ENCODE measurements around the gene MAML1.
"Not testable (repeated sequence)": the region's sequence is repeated elsewhere in the genome, so short reads cannot be mapped to it uniquely, and the experiment has no call there.

Gene MAML1

GRCh38 chr5:179732412-179732917 lies at the start of gene MAML1:
TSS of gene MAML1 (plus strand) at chr5:179732822. CDS start at chr5:179733113, 291 bp downstream.
- intact Hi-C loops (cut with micrococcal nuclease), result loop anchor here (2.0 to 5.0 kb wide), 2 partner anchors 34 to 60 kb away; partner anchors contain the start of genes CANX and LTC4S
- Mint-ChIP-seq H3K27ac (peak within 1 kb of the TSS; percentile 88), H3K9me3 (no peaks in the 10 kb centered on the region), H3K36me3 (ENCODE audit: low read depth) (peaks cover 53% of the 10 kb centered on the region), H3K4me1 (ENCODE audit: low read depth) (peaks cover 63% of the 10 kb centered on the region), H3K4me3 (peak within 1 kb of the TSS; percentile 87), H3K27me3 (no peaks in the 10 kb centered on the region)

- H3K9me3 Mint-ChIP-seq; H3K4me1 Mint-ChIP-seq (ENCODE audit: low read depth); H3K27ac Mint-ChIP-seq; H3K36me3 Mint-ChIP-seq (ENCODE audit: low read depth); intact Hi-C loops (cut with micrococcal nuclease); H3K27me3 Mint-ChIP-seq; H3K4me3 Mint-ChIP-seq: not testable (repeated sequence)
Observed at GRCh38 chr5:179689212-179689611, 43.4 kb upstream of the MAML1 start.

DNA sequence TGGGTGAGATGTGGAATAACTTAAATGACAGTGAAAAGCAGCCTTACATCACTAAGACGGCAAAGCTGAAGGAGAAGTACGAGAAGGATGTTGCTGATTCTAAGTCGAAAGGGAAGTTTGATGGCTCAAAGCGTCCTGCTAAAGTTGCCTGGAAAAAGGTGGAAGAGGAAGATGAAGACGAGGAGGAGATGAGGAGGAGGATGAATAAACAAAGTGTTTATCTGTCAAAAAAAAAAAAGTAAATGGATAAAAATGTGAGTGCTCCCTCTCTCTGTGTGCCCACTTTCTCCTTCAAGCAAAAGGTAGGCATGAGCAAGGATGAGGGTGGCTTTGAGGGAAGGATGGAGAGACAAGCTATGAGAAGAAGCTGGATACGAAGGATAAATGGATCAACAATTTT lies 38.1 kb upstream of the MAML1 start:
- no peaks in the 10 kb centered on the region for H3K9me3 Mint-ChIP-seq
- no peaks in the 10 kb centered on the region for H3K27me3 Mint-ChIP-seq
- intact Hi-C loops (cut with micrococcal nuclease), result no loop called here
- peaks cover 16% of the 10 kb centered on the region for H3K36me3 Mint-ChIP-seq (ENCODE audit: low read depth)
- H3K4me3 Mint-ChIP-seq, result no peak overlapping the region
- peaks cover 21% of the 10 kb centered on the region for H3K4me1 Mint-ChIP-seq (ENCODE audit: low read depth)
- no peak overlapping the region for H3K27ac Mint-ChIP-seq

- Mint-ChIP-seq H3K9me3 (no peaks in the 10 kb centered on the region), H3K4me3 (no peak overlapping the region), H3K36me3 (ENCODE audit: low read depth) (peaks cover 33% of the 10 kb centered on the region), H3K27ac (peak overlapping the region; percentile 39), H3K4me1 (ENCODE audit: low read depth) (peaks cover 32% of the 10 kb centered on the region), H3K27me3 (no peaks in the 10 kb centered on the region)
- intact Hi-C loops (cut with micrococcal nuclease), result no loop called here
Observed at GRCh38 chr5:179696603-179697002, 36.0 kb upstream of the MAML1 start.

GRCh38 chr5:179697108-179697507 lies 35.5 kb upstream of the MAML1 start:
- peaks cover 38% of the 10 kb centered on the region for H3K36me3 Mint-ChIP-seq (ENCODE audit: low read depth)
- no peaks in the 10 kb centered on the region for H3K9me3 Mint-ChIP-seq
- no peaks in the 10 kb centered on the region for H3K27me3 Mint-ChIP-seq
- intact Hi-C loops (cut with micrococcal nuclease), result no loop called here
- peaks cover 36% of the 10 kb centered on the region for H3K4me1 Mint-ChIP-seq (ENCODE audit: low read depth)
- H3K4me3 Mint-ChIP-seq, result no peak overlapping the region
- H3K27ac Mint-ChIP-seq, result peak overlapping the region; percentile 99

GRCh38 chr5:179697543-179697942 lies 35.1 kb upstream of the MAML1 start:
- intact Hi-C loops (cut with micrococcal nuclease); H3K9me3 Mint-ChIP-seq; H3K27me3 Mint-ChIP-seq: not testable (repeated sequence)
- Mint-ChIP-seq H3K4me3 (peak overlapping the region; percentile 13), H3K27ac (peak overlapping the region; percentile 99), H3K4me1 (ENCODE audit: low read depth) (peaks cover 40% of the 10 kb centered on the region), H3K36me3 (ENCODE audit: low read depth) (peaks cover 43% of the 10 kb centered on the region)

GRCh38 chr5:179697993-179698934 lies 34.4 kb upstream of the MAML1 start:
- Mint-ChIP-seq H3K4me1 (ENCODE audit: low read depth) (peaks cover 47% of the 10 kb centered on the region), H3K4me3 (peak overlapping the region; percentile 98), H3K27ac (peak overlapping the region; percentile 99), H3K27me3 (no peaks in the 10 kb centered on the region), H3K9me3 (no peaks in the 10 kb centered on the region), H3K36me3 (ENCODE audit: low read depth) (peaks cover 50% of the 10 kb centered on the region)
- intact Hi-C loops (cut with micrococcal nuclease), result loop anchor here (2.0 kb wide), 1 partner anchor 35 kb away; the partner anchor contains the start of gene MAML1

GRCh38 chr5:179698935-179699615 lies 33.5 kb upstream of the MAML1 start, which contains the start of gene CANX:
TSS of gene CANX (plus strand) at chr5:179698967. CDS start at chr5:179705682, 6,715 bp downstream.
- H3K36me3 Mint-ChIP-seq (ENCODE audit: low read depth), result peaks cover 58% of the 10 kb centered on the region
- H3K27me3 Mint-ChIP-seq, result no peaks in the 10 kb centered on the region
- intact Hi-C loops (cut with micrococcal nuclease), result loop anchor here (2.0 kb wide), 1 partner anchor 34 kb away; the partner anchor contains the start of gene MAML1
- H3K27ac Mint-ChIP-seq, result peak within 1 kb of the TSS; percentile 99
- peaks cover 52% of the 10 kb centered on the region for H3K4me1 Mint-ChIP-seq (ENCODE audit: low read depth)
- peak within 1 kb of the TSS; percentile 98 for H3K4me3 Mint-ChIP-seq
- H3K9me3 Mint-ChIP-seq, result no peaks in the 10 kb centered on the region

- Mint-ChIP-seq H3K27me3 (no peaks in the 10 kb centered on the region), H3K9me3 (no peaks in the 10 kb centered on the region), H3K4me1 (ENCODE audit: low read depth) (peaks cover 49% of the 10 kb centered on the region), H3K27ac (peak overlapping the region; percentile 99), H3K36me3 (ENCODE audit: low read depth) (peaks cover 65% of the 10 kb centered on the region), H3K4me3 (peak overlapping the region; percentile 98)
- intact Hi-C loops (cut with micrococcal nuclease), result loop anchor here (1.0 to 2.0 kb wide), 2 partner anchors 21 to 33 kb away; partner anchors contain the start of gene MAML1
Observed at GRCh38 chr5:179699616-179700237, 32.9 kb upstream of the MAML1 start.

DNA sequence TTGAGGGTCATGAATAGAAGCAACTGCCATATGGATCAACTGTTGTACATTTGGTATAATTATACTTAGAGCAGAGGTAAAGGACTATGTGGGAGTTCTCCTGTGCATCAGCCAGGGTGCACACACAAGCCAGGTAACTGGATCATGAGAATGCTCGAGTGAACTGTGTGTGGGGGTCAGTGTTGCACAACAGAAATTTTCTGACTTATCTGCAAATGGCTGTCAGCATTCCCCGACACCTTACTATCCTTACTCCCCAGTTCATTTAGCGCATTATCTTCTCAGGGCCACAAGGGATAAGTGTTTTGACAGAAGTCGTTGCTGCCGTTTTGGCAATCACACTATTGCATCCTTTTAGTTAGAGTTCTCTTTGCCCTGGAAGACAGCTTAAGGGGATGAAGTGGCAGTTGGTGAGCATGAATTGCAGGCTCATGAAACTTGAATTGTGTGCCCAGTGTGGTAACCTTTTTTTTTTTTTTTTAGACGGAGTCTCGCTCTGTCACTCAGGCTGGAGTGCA lies 32.2 kb upstream of the MAML1 start:
- no peaks in the 10 kb centered on the region for H3K9me3 Mint-ChIP-seq
- peaks cover 50% of the 10 kb centered on the region for H3K4me1 Mint-ChIP-seq (ENCODE audit: low read depth)
- intact Hi-C loops (cut with micrococcal nuclease), result loop anchor here (1.0 kb wide), 1 partner anchor 22 kb away; no protein-coding TSS in a partner anchor
- no peaks in the 10 kb centered on the region for H3K27me3 Mint-ChIP-seq
- peak overlapping the region; percentile 99 for H3K27ac Mint-ChIP-seq
- peaks cover 72% of the 10 kb centered on the region for H3K36me3 Mint-ChIP-seq (ENCODE audit: low read depth)
- peak overlapping the region; percentile 98 for H3K4me3 Mint-ChIP-seq

DNA sequence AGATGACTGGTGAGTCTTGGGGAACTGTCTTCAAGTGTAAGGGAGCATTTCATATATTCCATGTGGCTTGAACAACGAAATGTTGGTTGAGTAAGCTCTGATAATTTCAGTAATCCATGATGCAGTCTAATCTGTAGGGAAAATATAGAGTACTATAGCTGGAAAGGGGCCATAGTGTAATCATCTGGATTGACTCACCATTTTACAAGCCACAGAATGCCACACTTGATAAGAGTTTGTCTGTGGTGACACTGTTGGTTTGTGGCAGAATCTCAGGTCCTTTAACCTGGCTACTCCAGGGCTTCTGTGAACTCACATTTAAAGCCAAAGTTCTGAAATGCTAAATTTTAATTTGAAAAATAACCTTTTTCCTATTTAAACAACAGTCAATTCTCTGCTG lies 16.3 kb upstream of the MAML1 start:
- no peaks in the 10 kb centered on the region for H3K9me3 Mint-ChIP-seq
- peak overlapping the region; percentile 0 for H3K27ac Mint-ChIP-seq
- no peaks in the 10 kb centered on the region for H3K27me3 Mint-ChIP-seq
- H3K4me1 Mint-ChIP-seq (ENCODE audit: low read depth), result no peaks in the 10 kb centered on the region
- intact Hi-C loops (cut with micrococcal nuclease), result no loop called here
- peaks cover 100% of the 10 kb centered on the region for H3K36me3 Mint-ChIP-seq (ENCODE audit: low read depth)
- H3K4me3 Mint-ChIP-seq, result no peak overlapping the region

DNA sequence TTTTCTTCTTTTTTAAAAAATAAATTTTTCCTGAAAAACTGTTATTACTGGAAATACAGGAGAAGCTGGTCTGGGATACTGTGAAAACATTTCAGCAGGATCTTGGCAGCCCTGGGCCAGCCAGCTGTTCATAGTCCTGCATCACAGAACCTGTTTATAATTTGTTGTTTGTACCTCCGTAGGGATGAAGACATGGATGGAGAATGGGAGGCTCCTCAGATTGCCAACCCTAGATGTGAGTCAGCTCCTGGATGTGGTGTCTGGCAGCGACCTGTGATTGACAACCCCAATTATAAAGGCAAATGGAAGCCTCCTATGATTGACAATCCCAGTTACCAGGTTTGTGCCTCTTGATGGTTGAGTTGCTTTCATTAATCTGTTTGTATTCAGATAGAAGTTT lies 12.4 kb upstream of the MAML1 start:
- Mint-ChIP-seq H3K36me3 (ENCODE audit: low read depth) (peaks cover 98% of the 10 kb centered on the region), H3K4me1 (ENCODE audit: low read depth) (peaks cover 14% of the 10 kb centered on the region), H3K27ac (no peak overlapping the region), H3K27me3 (no peaks in the 10 kb centered on the region), H3K4me3 (no peak overlapping the region), H3K9me3 (no peaks in the 10 kb centered on the region)
- intact Hi-C loops (cut with micrococcal nuclease), result no loop called here

DNA sequence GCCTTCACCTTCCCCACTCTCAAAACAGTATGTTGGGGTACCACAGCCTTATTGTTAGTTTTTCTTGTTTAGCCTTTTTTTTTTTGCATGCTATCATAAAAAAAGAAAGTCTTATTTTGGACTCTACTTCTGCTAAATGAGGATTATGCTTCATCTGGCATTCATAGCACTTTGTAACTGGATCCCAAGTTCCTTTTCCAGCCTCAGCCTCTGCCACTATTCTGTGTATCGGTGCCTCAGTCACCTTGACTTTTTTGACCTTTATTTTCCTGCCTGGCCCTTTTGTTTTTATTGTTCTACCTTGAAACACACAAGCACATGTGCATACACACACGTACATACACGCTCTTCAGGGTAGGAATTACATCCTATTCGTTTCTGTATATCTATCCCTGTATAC lies 8.5 kb upstream of the MAML1 start:
- H3K4me1 Mint-ChIP-seq (ENCODE audit: low read depth), result peaks cover 33% of the 10 kb centered on the region
- H3K36me3 Mint-ChIP-seq (ENCODE audit: low read depth), result peaks cover 98% of the 10 kb centered on the region
- H3K9me3 Mint-ChIP-seq, result no peaks in the 10 kb centered on the region
- intact Hi-C loops (cut with micrococcal nuclease), result no loop called here
- no peak overlapping the region for H3K4me3 Mint-ChIP-seq
- H3K27me3 Mint-ChIP-seq, result no peaks in the 10 kb centered on the region
- peak overlapping the region; percentile 11 for H3K27ac Mint-ChIP-seq

Measured in dendritic cell treated with granulocyte-macrophage colony-stimulating factor and Interleukin-4, amounts not matched to agents 40 ng/mL and 50 ng/mL, for 4 days (primary cell).